GM12878 (cell line): ENCODE data around the gene HTR4.

Experiments
- CTCF ChIP-seq, 3 experiments: IDR thresholded peaks in 2 of 3; conservative IDR thresholded peaks in 1 of 3; 2 replicates each; pipeline ENCODE4 v1.5.1; 2011; ENCODE audit warnings: low read depth in 3 of 3, low read length in 3 of 3, mild to moderate bottlenecking in 3 of 3, control low read depth in 2 of 3, moderate library complexity in 2 of 3, inconsistent platforms in 1 of 3, mixed read lengths in 1 of 3; ENCODE audit not compliant: control insufficient read depth in 2 of 3, insufficient read depth in 1 of 3; ENCODE audit errors: extremely low read depth in 1 of 3
- POLR2A ChIP-seq: IDR thresholded peaks from 2 replicates; pipeline ENCODE4 v1.6.1; 2011; ENCODE audit warnings: low read depth, mild to moderate bottlenecking, low read length
- REST ChIP-seq: IDR thresholded peaks from 2 replicates; pipeline ENCODE4 v1.6.1; 2012; ENCODE audit warnings: mild to moderate bottlenecking, low read depth, low read length
- SREBF2 ChIP-seq: IDR thresholded peaks from 2 replicates; pipeline ENCODE4 v1.6.1; 2012; ENCODE audit warnings: mild to moderate bottlenecking, low read length
- YY1 ChIP-seq: IDR thresholded peaks from 2 replicates; pipeline ENCODE4 v1.6.1; 2011; ENCODE audit warnings: low read depth, mild to moderate bottlenecking, low read length

- no peak for TF ChIP-seq POLR2A
- no peak for TF ChIP-seq REST
- no peak for TF ChIP-seq YY1
- TF ChIP-seq SREBF2: no peak
- no peak for TF ChIP-seq CTCF (IDR thresholded peaks at IDR 0.05 in 2 of 3, conservative IDR thresholded peaks at IDR 0.05 in 1 of 3; ENCODE audit: control insufficient read depth in 2 of 3, extremely low read depth in 1 of 3, insufficient read depth in 1 of 3, low read depth in 3 of 3, low read length in 3 of 3)
Measured at GRCh38 chr5:148573374-148573773, 81.0 kb downstream of the HTR4 start.
